IMR-90 (cell line): ENCODE measurements around the gene IL17RE. TPM values are rescaled to one million over a fixed set of nuclear protein-coding genes. Genes with fewer than 3 reads are reported as not detected.

Experiments used
- ATAC-seq: fragments of 200-7000 bp; cut with Tn5 transposase; 2 replicates; pipeline ENCODE4 v1.9.1; 2020; ENCODE audit warnings: low read depth, mild to moderate bottlenecking, moderate library complexity
- BruUV-seq: library from RNA; stranded (reverse); fragments of 400-500 nt; replicated peaks from 2 replicates; lab custom pipeline; 2021; lab: Mats Ljungman, UMichigan
- CTCF ChIA-PET: fragments of 300-600 bp; formaldehyde crosslinking; extraction: SDS; loops from one replicate; lab custom pipeline; 2021; ENCODE audit warnings: antibody characterized with exemption; lab: Yijun Ruan, JAX
- POLR2A ChIA-PET: fragments of 300-600 bp; sonication (Branson Sonifier 250); formaldehyde crosslinking; loops from one replicate; lab custom pipeline; 2022; ENCODE audit warnings: antibody characterized with exemption; ENCODE audit not compliant: unreplicated experiment; lab: Charles Lee
- DNase-seq: peaks from one replicate; pipeline ENCODE4 v3.0.0; 2013
- H2AFZ ChIP-seq: replicated peaks from 2 replicates; pipeline ENCODE3; 2013; ENCODE audit warnings: low read length, mild to moderate bottlenecking; ENCODE audit not compliant: poor library complexity
- H2AK5ac ChIP-seq: 2 replicates; pipeline ENCODE4 v1.6.1; 2013; ENCODE audit warnings: low read depth, low read length, inconsistent platforms
- H2AK9ac ChIP-seq: replicated peaks from 2 replicates; pipeline ENCODE3; 2013; ENCODE audit warnings: mild to moderate bottlenecking, low read depth, low read length, moderate library complexity; ENCODE audit not compliant: poor library complexity
- H2BK120ac ChIP-seq: 2 replicates; pipeline ENCODE4 v1.6.1; 2013; ENCODE audit warnings: low read depth, low read length, inconsistent platforms
- H2BK15ac ChIP-seq: 3 replicates; pipeline ENCODE4 v1.6.1; 2013; ENCODE audit warnings: low read depth, low read length, inconsistent platforms
- H2BK20ac ChIP-seq: 2 replicates; pipeline ENCODE4 v1.6.1; 2013; ENCODE audit warnings: low read depth, mild to moderate bottlenecking, inconsistent platforms, low read length, moderate library complexity
- H2BK5ac ChIP-seq: 2 replicates; pipeline ENCODE4 v1.6.1; 2013; ENCODE audit warnings: mild to moderate bottlenecking, low read depth, low read length, inconsistent platforms; ENCODE audit not compliant: poor library complexity, severe bottlenecking
- H3K14ac ChIP-seq: replicated peaks from 2 replicates; pipeline ENCODE4 v1.6.1; 2013; ENCODE audit warnings: low read depth, low read length, inconsistent platforms
- H3K18ac ChIP-seq: 2 replicates; pipeline ENCODE4 v1.6.1; 2013; ENCODE audit warnings: low read depth, low read length, control low read depth
- H3K23ac ChIP-seq: 2 replicates; pipeline ENCODE4 v1.6.1; 2013; ENCODE audit warnings: low read depth, low read length, inconsistent platforms
- H3K27ac ChIP-seq: 2 replicates; pipeline ENCODE4 v1.5.1; 2013; ENCODE audit warnings: mild to moderate bottlenecking, control low read depth, low read length; ENCODE audit not compliant: insufficient read depth
- H3K27me3 ChIP-seq: 2 replicates; pipeline ENCODE4 v1.6.1; 2013; ENCODE audit warnings: low read length; ENCODE audit not compliant: control insufficient read depth, insufficient read depth
- H3K36me3 ChIP-seq: 2 replicates; pipeline ENCODE4 v1.6.1; 2013; ENCODE audit warnings: low read length, mixed read lengths; ENCODE audit not compliant: control insufficient read depth, insufficient read depth
- H3K4ac ChIP-seq: 2 replicates; pipeline ENCODE4 v1.6.1; 2013; ENCODE audit warnings: low read depth, low read length, inconsistent platforms
- H3K4me1 ChIP-seq: 2 replicates; pipeline ENCODE4 v1.6.1; 2013; ENCODE audit warnings: low read length, mixed read lengths; ENCODE audit not compliant: control insufficient read depth, insufficient read depth
- H3K4me2 ChIP-seq: 2 replicates; pipeline ENCODE4 v1.6.1; 2013; ENCODE audit warnings: low read depth, mild to moderate bottlenecking, control low read depth, low read length, moderate library complexity
- H3K4me3 ChIP-seq: 2 replicates; pipeline ENCODE4 v1.5.1; 2013; ENCODE audit warnings: low read depth, mild to moderate bottlenecking, control low read depth, low read length, moderate library complexity; ENCODE audit not compliant: insufficient read depth
- H3K56ac ChIP-seq: 2 replicates; pipeline ENCODE4 v1.6.1; 2013; ENCODE audit warnings: low read length, inconsistent platforms; ENCODE audit not compliant: insufficient read depth; ENCODE audit errors: extremely low read depth
- H3K79me1 ChIP-seq, 2 experiments: 2 replicates each; pipeline ENCODE4 v1.6.1; 2013; ENCODE audit warnings: low read length in 2 of 2, inconsistent platforms in 1 of 2, low read depth in 1 of 2
- H3K9ac ChIP-seq: 2 replicates; pipeline ENCODE4 v1.6.1; 2013; ENCODE audit warnings: low read depth, low read length, control low read depth
- H3K9me1 ChIP-seq: 2 replicates; pipeline ENCODE4 v1.6.1; 2013; ENCODE audit warnings: low read length, inconsistent platforms; ENCODE audit not compliant: insufficient read depth
- H3K9me3 ChIP-seq: 2 replicates; pipeline ENCODE4 v1.6.1; 2013; ENCODE audit warnings: low read length; ENCODE audit not compliant: control insufficient read depth, insufficient read depth
- H4K20me1 ChIP-seq: 2 replicates; pipeline ENCODE4 v1.6.1; 2013; ENCODE audit warnings: low read length, inconsistent platforms; ENCODE audit not compliant: insufficient read depth
- H4K5ac ChIP-seq: 2 replicates; pipeline ENCODE4 v1.6.1; 2013; ENCODE audit warnings: mild to moderate bottlenecking, low read depth, low read length, control low read depth
- H4K8ac ChIP-seq, 2 experiments: 2 replicates each; pipeline ENCODE4 v1.6.1; 2013; ENCODE audit warnings: low read depth in 2 of 2, low read length in 2 of 2, control low read depth in 1 of 2, inconsistent platforms in 1 of 2
- H4K91ac ChIP-seq: 2 replicates; pipeline ENCODE4 v1.6.1; 2013; ENCODE audit warnings: low read depth, low read length, inconsistent platforms; ENCODE audit not compliant: insufficient read depth
- BHLHE40 ChIP-seq: fragments of 150-350 bp; IDR thresholded peaks from 2 replicates; pipeline ENCODE4 v1.6.1; 2016; ENCODE audit warnings: mild to moderate bottlenecking, low read depth, low read length
- CEBPB ChIP-seq: IDR thresholded peaks from 2 replicates; pipeline ENCODE4 v1.6.1; 2012; ENCODE audit warnings: low read depth, low read length, improper control_type of control experiment
- CHD1 ChIP-seq: IDR thresholded peaks from 2 replicates; pipeline ENCODE4 v1.6.1; 2012; ENCODE audit warnings: low read depth, low read length, improper control_type of control experiment
- CTCF ChIP-seq: conservative IDR thresholded peaks from 2 replicates; pipeline ENCODE4 v1.5.1; 2012; ENCODE audit warnings: mild to moderate bottlenecking, low read depth, low read length, improper control_type of control experiment
- FOS ChIP-seq: fragments of 150-350 bp; IDR thresholded peaks from 2 replicates; pipeline ENCODE4 v1.6.1; 2016; ENCODE audit warnings: low read depth, low read length
- MAFK ChIP-seq: IDR thresholded peaks from 2 replicates; pipeline ENCODE4 v1.6.1; 2012; ENCODE audit warnings: low read depth, low read length, improper control_type of control experiment
- MAZ ChIP-seq: IDR thresholded peaks from 2 replicates; pipeline ENCODE4 v1.6.1; 2012; ENCODE audit warnings: low read depth, mild to moderate bottlenecking, low read length, improper control_type of control experiment, moderate library complexity, borderline replicate concordance
- MXI1 ChIP-seq: IDR thresholded peaks from 2 replicates; pipeline ENCODE4 v1.6.1; 2012; ENCODE audit warnings: low read depth, mild to moderate bottlenecking, low read length, moderate library complexity, borderline replicate concordance
- NFE2L2 ChIP-seq: fragments of 150-350 bp; IDR thresholded peaks from 2 replicates; pipeline ENCODE4 v1.6.1; 2016; ENCODE audit warnings: low read depth, mild to moderate bottlenecking, low read length
- POLR2A ChIP-seq: IDR thresholded peaks from 2 replicates; pipeline ENCODE4 v1.6.1; 2012; ENCODE audit warnings: mild to moderate bottlenecking, low read depth, low read length
- RAD21 ChIP-seq: IDR thresholded peaks from 2 replicates; pipeline ENCODE4 v1.6.1; 2012; ENCODE audit warnings: low read length, improper control_type of control experiment
- RFX5 ChIP-seq: IDR thresholded peaks from 2 replicates; pipeline ENCODE4 v1.8.0; 2012; ENCODE audit warnings: low read depth, mild to moderate bottlenecking, low read length, moderate library complexity
- SMC3 ChIP-seq: fragments of 150-350 bp; IDR thresholded peaks from 2 replicates; pipeline ENCODE4 v1.6.1; 2016; ENCODE audit warnings: low read depth, mild to moderate bottlenecking, antibody characterized with exemption, low read length, moderate library complexity
- USF2 ChIP-seq: fragments of 150-350 bp; IDR thresholded peaks from 2 replicates; pipeline ENCODE4 v1.6.1; 2017; ENCODE audit warnings: mild to moderate bottlenecking, antibody characterized with exemption, low read length, low read depth
- WGBS, 2 experiments: methylation state at CpG; one replicate each; pipeline versions ENCODE4 v1.1.5 to v1.1.7; 2013; ENCODE audit warnings: missing lambda C conversion rate in 2 of 2; ENCODE audit not compliant: insufficient read length in 1 of 2; ENCODE audit errors: extremely low coverage in 2 of 2; 5-methylcytosine and 5-hydroxymethylcytosine counted together
- dilution Hi-C: fragments of 300-500 bp; cut with HindIII; formaldehyde crosslinking; loops from one replicate; pipeline ENCODE4 v1.14.3; 2018; ENCODE audit warnings: low sequenced_read_pairs; ENCODE audit not compliant: unreplicated experiment
- in situ Hi-C: fragments of 300-500 bp; cut with MboI; formaldehyde crosslinking; loops from 3 replicates; pipeline ENCODE4 v1.14.3; 2019; ENCODE audit warnings: low sequenced_read_pairs, inconsistent platforms, mixed read lengths
- intact Hi-C: fragments of 100-400 bp; cut with micrococcal nuclease; formaldehyde crosslinking; loops from 2 replicates; pipeline ENCODE4 v1.10.0; 2022
- polyA plus RNA-seq, 3 experiments: library from polyadenylated mRNA; depleted of rRNA; stranded (reverse); fragments of >200 nt; gene quantifications; 2 replicates each; pipeline ENCODE4 v1.2.3, GENCODE V29; 2012; ENCODE audit warnings: low replicate concordance in 1 of 3
- total RNA-seq: library from RNA; depleted of rRNA; stranded (reverse); fragments of >200 nt; gene quantifications from 2 replicates; pipeline ENCODE4 v1.2.3, GENCODE V29; 2012

Gene IL17RE
- total and polyA plus RNA-seq, 2 of the 4 experiments (the other 2 are of a cell fraction), result 0.90 to 7.2 TPM

- Histone ChIP-seq H2BK15ac (no peak overlapping the region), H3K14ac (no peak overlapping the region), H3K4me1 (peaks cover 7% of the 10 kb centered on the region; the same call in 1 of the 2 replicates), H2BK5ac (no peak overlapping the region), H3K27ac (no peak overlapping the region), H2BK20ac (no peak overlapping the region), H3K56ac (no peak overlapping the region), H3K9ac (no peak overlapping the region), H3K9me3 (no peaks in the 10 kb centered on the region), H2BK120ac (no peak overlapping the region), H3K79me1 (no peaks in the 10 kb centered on the region), H4K5ac (no peak overlapping the region), H4K91ac (no peak overlapping the region), H2AFZ (no peak overlapping the region), H4K20me1 (no peaks in the 10 kb centered on the region; the same call in 1 of the 2 replicates), H3K9me1 (peaks cover 8% of the 10 kb centered on the region; the same call in 1 of the 2 replicates), H3K4me2 (no peak overlapping the region), H3K36me3 (peaks cover 7% of the 10 kb centered on the region; the same call in 1 of the 2 replicates), H2AK5ac (no peak overlapping the region), H2AK9ac (no peak overlapping the region), H3K18ac (no peak overlapping the region), H3K4me3 (no peak overlapping the region), H3K4ac (no peak overlapping the region), H4K8ac (no peak overlapping the region), H3K27me3 (no peaks in the 10 kb centered on the region), H3K23ac (no peak overlapping the region)
- CTCF ChIA-PET, result no interaction called here
- POLR2A ChIA-PET, result no interaction called here
- dilution Hi-C loops, result no loop called here
- 85% methylated on average over 4 of the region's 11 CpGs; no CpG with 5 or more reads in 1 of the 2 experiments for WGBS, 2 experiments
- intact Hi-C loops, result no loop called here
- ATAC-seq (no peak), DNase-seq (no peak)
- in situ Hi-C loops, result no loop called here
- BruUV-seq, result no TSS peak
- TF ChIP-seq RAD21 (no peak), FOS (no peak), MAFK (no peak), NFE2L2 (no peak), CHD1 (no peak), BHLHE40 (no peak), RFX5 (no peak), USF2 (no peak), POLR2A (no peak), CEBPB (no peak), MAZ (no peak), CTCF (no peak), SMC3 (no peak), MXI1 (no peak)
These were observed 40.5 kb downstream of the IL17RE start for GRCh38 chr3:9942934-9943690.
